GM13977 (cell line): ENCODE data around the gene SMYD4.
"Not testable (repeated sequence)": the region's sequence is repeated elsewhere in the genome, so short reads cannot be mapped to it uniquely, and the experiment has no call there.

Source experiments
- DNase-seq: peaks from one replicate; pipeline ENCODE4 v3.0.0; 2012; ENCODE audit warnings: low spot score
- in situ Hi-C: fragments of 300-500 bp; cut with MboI; formaldehyde crosslinking; loops from one replicate; pipeline ENCODE4 v1.12.0; 2022; ENCODE audit warnings: low sequenced_read_pairs, low pct_unique_long_range_greater_than_20kb, mixed read lengths, inconsistent platforms; ENCODE audit not compliant: unreplicated experiment
- TF ChIP-seq, protein P1 (sequence below): IDR thresholded peaks from 2 replicates; pipeline ENCODE4 v1.5.1; 2012; ENCODE audit warnings: mild to moderate bottlenecking, control low read depth; ENCODE audit not compliant: insufficient read depth; ENCODE audit errors: extremely low read depth, missing control alignments

The SMYD4 gene

DNA sequence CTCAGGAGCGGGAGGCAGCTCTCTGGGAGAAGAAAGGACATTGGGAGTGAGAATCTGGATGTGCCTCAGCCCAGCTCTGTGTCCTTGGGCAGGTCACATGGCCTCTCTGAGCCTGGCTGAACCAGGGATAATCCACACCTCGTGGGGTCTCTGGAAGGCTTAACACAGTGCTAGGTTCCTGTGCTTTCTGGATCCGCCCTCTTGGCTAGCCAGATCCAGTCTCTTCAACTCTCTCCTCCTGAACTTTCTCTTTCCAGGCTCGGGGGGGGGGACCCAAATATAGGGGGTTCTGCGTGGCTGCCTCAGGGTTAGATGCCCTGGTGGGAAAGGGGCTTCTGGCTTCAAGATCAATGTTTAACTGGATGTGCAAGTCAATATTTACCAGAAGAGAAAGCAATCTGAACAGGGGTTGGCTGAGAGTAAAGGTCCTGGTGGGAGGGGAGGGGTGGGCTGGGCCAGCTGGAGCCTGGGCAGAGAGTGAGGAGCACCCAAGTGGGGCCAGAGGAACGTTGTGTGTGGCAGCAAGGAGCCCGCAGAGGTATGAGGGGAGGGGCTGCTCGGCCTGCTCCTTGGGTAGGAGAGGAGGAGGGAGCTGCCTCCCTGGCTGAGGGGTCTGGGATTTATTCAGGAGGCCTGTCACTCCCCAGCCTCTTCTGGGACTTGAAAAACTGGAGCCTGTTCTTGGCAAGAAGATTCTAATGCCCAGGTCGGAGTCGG lies 87.2 kb downstream of the SMYD4 start, which contains the start of gene SERPINF2:
SERPINF2 (plus strand) TSS at position 501 of the 717 bp plus-strand sequence. CDS start 2,125 bp downstream, outside the sequence.
- no peak for DNase-seq
- in situ Hi-C loops, result no loop called here

DNA sequence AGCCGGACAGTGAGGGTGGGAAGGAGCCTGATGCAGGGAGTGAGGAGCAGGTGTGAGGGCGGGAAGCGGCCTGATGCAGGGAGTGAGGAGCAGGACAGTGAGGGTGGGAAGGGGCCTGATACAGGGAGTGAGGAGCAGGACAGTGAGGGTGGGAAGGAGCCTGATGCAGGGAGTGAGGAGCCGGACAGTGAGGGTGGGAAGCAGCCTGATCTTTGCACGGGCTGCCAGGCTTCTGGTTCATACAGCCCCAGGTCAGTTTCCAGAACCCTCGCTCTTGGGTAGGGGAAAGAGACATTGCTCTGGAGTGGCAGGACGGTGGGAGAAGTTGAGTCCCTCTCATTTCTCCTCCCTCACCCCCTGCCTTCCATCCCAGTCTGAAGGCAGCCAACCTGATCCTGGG lies 87.8 kb downstream of the SMYD4 start:
- DNase-seq, in situ Hi-C loops: not testable (repeated sequence)

More for the DNA sequence above, 87.2 kb downstream of the SMYD4 start, which contains the start of gene SERPINF2:
- TF ChIP-seq, protein P1, sequence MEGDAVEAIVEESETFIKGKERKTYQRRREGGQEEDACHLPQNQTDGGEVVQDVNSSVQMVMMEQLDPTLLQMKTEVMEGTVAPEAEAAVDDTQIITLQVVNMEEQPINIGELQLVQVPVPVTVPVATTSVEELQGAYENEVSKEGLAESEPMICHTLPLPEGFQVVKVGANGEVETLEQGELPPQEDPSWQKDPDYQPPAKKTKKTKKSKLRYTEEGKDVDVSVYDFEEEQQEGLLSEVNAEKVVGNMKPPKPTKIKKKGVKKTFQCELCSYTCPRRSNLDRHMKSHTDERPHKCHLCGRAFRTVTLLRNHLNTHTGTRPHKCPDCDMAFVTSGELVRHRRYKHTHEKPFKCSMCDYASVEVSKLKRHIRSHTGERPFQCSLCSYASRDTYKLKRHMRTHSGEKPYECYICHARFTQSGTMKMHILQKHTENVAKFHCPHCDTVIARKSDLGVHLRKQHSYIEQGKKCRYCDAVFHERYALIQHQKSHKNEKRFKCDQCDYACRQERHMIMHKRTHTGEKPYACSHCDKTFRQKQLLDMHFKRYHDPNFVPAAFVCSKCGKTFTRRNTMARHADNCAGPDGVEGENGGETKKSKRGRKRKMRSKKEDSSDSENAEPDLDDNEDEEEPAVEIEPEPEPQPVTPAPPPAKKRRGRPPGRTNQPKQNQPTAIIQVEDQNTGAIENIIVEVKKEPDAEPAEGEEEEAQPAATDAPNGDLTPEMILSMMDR, result no peak

DNA sequence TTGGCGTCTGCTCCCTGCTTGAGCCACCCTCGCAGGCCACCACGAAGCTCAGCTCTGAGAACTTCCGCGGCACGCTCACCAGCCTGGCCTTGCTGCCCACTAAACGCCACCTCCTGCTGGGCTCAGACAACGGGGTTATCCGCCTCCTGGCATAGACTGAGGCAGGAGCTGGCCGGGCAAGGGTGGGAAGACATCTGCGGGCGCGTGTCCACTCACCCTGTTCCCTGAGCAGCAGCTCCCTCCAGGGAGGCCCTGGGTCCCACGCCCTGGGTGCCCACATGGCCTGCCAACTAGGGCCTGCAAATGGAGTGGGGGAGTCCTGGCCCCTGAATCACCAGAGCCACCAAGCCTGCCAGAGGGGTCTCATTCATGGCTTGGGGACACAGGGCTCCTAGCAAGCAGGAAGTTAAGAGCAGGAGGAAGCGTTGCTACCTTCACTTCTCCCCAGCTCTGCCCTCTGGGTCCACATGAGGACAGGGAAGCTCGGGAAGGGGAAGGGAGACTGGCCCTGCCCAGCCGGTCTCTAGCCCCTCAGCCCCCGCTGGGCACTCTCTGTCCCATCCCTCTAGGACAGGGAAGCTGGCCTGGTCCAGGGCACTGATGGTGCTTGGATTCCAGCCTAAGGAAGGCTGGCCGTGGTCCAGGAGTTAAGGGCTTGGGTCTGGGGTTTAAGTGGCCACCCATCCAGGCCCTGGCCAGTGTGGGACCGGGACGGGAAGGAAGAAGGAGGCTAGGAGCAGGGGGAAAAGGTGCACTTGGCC lies 92.0 kb downstream of the SMYD4 start:
- TF ChIP-seq, protein P1, result no peak
- in situ Hi-C loops, result no loop called here
- no peak for DNase-seq

DNA sequence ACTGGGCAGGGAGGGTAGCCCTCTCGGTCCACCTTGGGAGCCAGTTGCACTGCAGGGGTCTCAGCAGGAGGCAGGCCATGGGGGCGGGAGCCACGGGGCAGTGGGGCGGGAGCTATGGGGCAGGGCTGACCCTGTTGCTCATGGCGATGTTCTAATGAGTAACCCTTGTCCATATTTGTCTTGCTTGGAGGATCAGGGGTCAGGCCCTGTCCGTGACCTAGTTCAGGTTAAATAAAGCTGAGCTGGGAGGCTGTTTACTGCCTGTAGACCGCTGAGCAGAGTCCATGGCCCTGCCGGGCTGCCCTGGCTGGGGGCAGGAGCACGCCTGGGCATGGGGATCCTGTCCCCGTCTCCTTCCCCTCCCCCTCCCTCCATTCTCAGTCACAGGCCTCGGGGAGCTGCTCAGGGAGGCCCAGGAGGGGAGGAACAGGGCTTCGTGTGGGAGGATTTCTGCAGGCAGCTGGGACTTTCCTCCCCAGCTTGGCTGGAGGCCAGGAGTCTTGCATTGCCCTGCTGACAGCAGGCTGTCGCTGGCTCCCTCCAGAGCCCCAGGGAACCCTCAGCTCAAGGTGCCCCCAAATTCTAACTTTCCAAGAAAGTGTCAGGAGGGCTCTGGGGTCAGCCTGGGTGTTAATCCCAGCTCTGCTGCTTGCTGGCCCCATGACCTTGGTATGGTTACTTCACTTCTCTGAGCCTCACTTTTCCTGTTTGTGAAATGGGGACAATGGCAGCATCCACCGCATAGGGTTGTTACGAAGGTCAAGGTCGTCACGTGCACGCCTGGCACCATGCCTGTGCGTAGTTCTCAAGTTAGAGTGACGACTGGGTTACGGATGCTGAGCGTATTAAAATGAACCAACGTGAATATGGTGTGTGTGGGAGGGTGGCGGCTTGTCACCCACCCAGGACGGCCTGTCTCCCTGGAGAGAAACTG lies 93.1 kb downstream of the SMYD4 start:
- TF ChIP-seq, protein P1, result no peak
- DNase-seq, result peak; percentile 92
- in situ Hi-C loops, result no loop called here

DNA sequence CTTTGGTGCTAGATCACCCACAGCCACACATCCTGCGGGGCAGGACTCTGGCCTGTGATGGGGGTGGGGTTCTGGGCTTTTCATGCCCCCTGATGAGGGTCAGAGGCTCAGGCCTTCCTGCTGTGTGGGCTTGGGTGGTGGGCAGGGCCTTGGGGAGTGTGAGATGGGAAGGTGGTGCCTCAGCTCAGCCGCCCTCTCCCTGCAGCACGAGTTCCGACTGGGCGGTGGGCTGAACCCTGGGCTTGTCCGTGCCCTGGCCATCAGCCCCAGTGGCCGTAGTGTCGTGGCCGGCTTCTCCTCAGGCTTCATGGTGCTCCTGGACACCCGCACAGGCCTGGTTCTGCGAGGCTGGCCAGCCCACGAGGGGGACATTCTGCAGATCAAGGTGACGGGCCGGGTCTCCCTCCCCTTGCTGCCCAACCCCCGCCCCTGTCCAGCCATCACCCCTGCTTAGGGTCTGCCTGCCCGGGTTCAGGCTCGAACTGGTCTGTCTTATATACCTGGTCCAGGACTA lies 93.8 kb downstream of the SMYD4 start:
- in situ Hi-C loops, result no loop called here
- DNase-seq, result no peak
- TF ChIP-seq, protein P1, result no peak

DNA sequence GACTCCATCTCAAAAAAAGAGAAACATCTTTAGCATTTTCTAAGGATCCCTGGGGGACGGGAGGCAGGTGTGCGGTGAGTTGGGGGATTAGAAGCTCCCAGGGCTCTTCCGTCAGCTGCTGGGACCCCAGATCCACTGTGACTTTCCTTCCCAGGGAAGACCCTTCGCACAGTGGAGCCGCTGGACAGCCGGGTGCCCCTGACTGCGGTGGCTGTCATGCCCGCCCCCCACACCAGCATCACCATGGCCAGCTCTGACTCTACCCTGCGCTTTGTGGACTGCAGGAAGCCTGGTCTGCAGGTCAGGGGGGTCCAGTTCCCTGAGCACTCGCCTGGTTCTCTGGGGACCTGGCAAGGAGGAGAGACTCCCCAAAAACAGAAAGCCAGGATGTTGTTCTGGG lies 94.3 kb downstream of the SMYD4 start:
- TF ChIP-seq, protein P1, result no peak
- no peak for DNase-seq
- in situ Hi-C loops, result no loop called here
